Muscle layer of colon (tissue), 2 donors: ENCODE results near the gene ZNF213.
A peak's percentile ranks its signal among the peaks of the same experiment; 100 is the strongest.
"Not testable (repeated sequence)": the region's sequence is repeated elsewhere in the genome, so short reads cannot be mapped to it uniquely, and the experiment has no call there.

Experiments
- H3K27ac ChIP-seq: one replicate; pipeline ENCODE4 v1.7.0; 2013; ENCODE audit warnings: low read depth, mild to moderate bottlenecking, low read length, moderate library complexity
- H3K27me3 ChIP-seq, 2 donors: one replicate each; pipeline ENCODE4 v1.7.0; 2013; ENCODE audit warnings: low read length in 2 of 2, mild to moderate bottlenecking in 2 of 2; ENCODE audit not compliant: insufficient read depth in 2 of 2, control insufficient read depth in 1 of 2
- H3K36me3 ChIP-seq: one replicate; pipeline ENCODE4 v1.7.0; 2013; ENCODE audit warnings: mild to moderate bottlenecking, low read length; ENCODE audit not compliant: insufficient read depth
- H3K4me1 ChIP-seq: one replicate; pipeline ENCODE4 v1.7.0; 2013; ENCODE audit warnings: mild to moderate bottlenecking, low read length; ENCODE audit not compliant: insufficient read depth
- H3K4me3 ChIP-seq, 2 donors: one replicate each; pipeline ENCODE4 v1.7.0; 2013; ENCODE audit warnings: low read length in 2 of 2, low read depth in 1 of 2, mild to moderate bottlenecking in 1 of 2, moderate library complexity in 1 of 2
- H3K9ac ChIP-seq: one replicate; pipeline ENCODE4 v1.7.0; 2013; ENCODE audit warnings: low read length
- H3K9me3 ChIP-seq: one replicate; pipeline ENCODE4 v1.7.0; 2013; ENCODE audit warnings: mild to moderate bottlenecking, low read length
- donor health status: abdominal sarcoma.
- donor health status: Adenocarcinoma of cecum.

The ZNF213 gene

DNA sequence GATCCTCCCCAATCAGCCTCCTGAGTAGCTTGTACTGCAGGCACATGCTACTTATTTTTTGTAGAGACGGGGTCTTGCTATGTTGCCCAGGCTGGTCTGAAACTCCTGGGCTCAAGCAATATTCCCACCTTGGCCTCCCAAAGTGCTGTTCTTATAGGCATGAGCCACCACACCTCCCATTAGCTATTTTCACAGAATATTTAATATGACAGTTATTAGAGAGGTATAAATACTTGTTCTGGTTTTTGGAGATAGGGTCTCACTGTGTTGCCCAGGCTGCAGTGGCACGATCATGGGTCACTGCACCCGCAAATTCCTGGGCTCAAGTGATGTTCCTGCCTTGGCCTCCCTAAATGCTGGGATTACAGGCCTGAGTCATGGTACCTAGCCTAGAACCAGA, 21.1 kb downstream of the ZNF213 start:
- Histone ChIP-seq H3K4me3 (no peak overlapping the region), H3K27me3 (peaks cover 0 to 11% of the 10 kb centered on the region in 2 donors), H3K9me3 (no peaks in the 10 kb centered on the region), H3K27ac (no peak overlapping the region), H3K9ac (no peak overlapping the region), H3K4me1 (peaks cover 4% of the 10 kb centered on the region), H3K36me3 (no peaks in the 10 kb centered on the region)

DNA sequence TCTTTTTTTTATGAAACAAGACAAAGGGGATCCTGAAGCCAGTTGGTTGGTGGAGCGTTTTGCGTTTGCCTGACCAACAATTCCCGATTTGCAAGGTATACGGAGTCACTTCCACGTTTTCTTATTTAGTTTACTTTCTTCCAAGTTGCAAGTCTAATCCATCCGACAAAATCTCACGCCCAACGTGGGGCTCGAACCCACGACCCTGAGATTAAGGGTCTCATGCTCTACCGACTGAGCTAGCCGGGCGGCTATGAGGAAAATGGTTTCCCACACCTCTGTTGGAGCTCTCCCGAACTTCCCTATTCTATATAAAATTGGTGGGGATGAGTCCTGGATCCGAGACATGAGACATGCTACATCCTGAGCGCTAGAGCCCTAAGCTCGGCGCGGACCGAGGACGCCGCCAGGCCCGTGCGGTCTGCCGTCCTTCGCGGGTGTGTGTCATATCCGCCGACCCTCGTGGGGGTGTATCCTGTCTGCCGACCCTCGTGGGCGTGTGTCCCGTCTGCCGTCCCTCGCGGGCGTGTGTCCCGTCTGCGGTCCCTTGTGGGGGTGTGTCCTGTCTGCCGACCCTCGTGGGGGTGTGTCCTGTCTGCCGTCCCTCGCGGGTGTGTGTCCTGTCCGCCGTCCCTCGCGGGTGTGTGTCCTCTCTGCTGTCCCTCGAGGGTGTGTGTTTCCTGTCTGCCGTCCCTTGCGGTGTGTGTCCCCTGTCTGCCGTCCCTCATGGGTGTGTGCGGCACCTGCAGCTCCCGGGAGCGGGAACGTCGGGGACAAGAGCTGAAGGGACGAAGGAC, 22.6 kb downstream of the ZNF213 start:
- Histone ChIP-seq H3K4me1 (no peaks in the 10 kb centered on the region), H3K9me3 (no peaks in the 10 kb centered on the region), H3K27me3 (peaks cover 0 to 17% of the 10 kb centered on the region in 2 donors), H3K36me3 (no peaks in the 10 kb centered on the region), H3K9ac (peak overlapping the region; percentile 33), H3K4me3 (peak overlapping the region in 1 of 2 donors; percentile 87), H3K27ac (no peak overlapping the region)

DNA sequence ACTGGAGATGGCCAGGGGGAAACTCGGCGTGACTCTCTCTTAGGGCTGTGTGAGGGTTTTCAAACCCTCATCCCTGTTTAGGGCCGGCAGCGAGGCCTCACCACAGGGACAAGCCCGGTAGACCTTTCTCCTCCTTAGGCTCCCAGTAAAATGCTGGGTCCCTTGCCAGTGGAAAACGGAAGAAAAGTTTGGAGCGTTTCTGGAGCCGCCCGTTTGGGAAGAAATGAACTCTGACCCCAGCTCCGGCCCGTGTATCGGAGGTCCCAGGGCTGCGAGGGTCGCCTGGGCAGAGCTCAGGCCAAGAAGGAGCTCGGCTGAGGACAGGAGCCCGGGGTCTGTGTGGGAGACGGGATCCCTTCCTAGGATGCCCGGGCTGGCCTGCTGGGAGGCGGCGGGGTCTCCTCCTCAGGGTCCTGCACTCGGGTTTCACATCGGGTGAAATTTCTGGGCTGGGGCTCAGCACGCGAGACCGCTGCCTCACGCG, 23.2 kb downstream of the ZNF213 start:
- H3K9ac ChIP-seq, result peak overlapping the region; percentile 33
- H3K27ac ChIP-seq, result peak overlapping the region; percentile 21
- H3K4me1 ChIP-seq, result no peaks in the 10 kb centered on the region
- H3K4me3 ChIP-seq, result peak overlapping the region; percentile 59 to 87
- H3K36me3 ChIP-seq, result no peaks in the 10 kb centered on the region
- H3K27me3 ChIP-seq, result peaks cover 0 to 17% of the 10 kb centered on the region in 2 donors
- H3K9me3 ChIP-seq, result no peaks in the 10 kb centered on the region

DNA sequence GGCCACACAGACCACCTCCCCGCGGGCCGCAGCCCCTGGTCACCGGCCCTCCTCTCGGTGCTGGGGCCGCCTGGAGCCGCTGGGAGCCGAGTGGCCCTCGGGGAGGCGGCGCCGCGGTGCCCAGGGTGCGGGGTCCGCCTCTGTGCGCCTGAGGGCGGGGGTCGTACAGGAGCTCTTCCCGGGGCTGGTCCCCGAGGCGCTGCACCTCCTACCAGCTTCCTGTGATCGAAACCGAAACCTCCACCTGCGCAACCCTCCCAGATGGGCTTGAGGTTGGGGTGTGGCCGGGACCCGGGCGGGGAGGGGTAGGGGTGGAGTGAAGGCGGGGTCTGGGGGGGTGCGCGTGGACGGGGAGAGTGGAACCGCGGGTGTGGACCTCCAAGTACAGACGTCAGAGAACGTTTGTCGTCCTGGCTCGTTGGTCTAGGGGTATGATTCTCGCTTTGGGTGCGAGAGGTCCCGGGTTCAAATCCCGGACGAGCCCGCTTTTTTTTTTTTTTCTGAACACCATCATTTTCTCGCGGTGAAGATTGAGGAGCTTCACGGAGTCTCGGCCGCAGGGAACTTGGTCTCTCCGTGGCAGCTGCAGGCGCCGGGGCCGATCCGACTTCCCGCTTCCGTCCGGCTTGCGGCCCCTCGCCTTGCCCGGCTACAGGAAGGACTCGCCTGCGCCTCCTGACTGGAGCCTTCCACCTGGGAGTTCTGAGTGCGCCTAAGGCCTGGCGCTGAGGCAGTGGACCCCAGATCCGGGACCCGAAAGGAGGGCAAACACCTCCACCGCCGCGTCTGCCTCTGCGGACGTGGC, 23.9 kb downstream of the ZNF213 start:
- Histone ChIP-seq H3K27ac (peak overlapping the region; percentile 21), H3K4me3 (peak overlapping the region; percentile 59 to 87), H3K27me3 (peaks cover 0 to 17% of the 10 kb centered on the region in 2 donors), H3K9me3 (no peaks in the 10 kb centered on the region), H3K9ac (peak overlapping the region; percentile 33), H3K4me1 (no peaks in the 10 kb centered on the region), H3K36me3 (no peaks in the 10 kb centered on the region)

DNA sequence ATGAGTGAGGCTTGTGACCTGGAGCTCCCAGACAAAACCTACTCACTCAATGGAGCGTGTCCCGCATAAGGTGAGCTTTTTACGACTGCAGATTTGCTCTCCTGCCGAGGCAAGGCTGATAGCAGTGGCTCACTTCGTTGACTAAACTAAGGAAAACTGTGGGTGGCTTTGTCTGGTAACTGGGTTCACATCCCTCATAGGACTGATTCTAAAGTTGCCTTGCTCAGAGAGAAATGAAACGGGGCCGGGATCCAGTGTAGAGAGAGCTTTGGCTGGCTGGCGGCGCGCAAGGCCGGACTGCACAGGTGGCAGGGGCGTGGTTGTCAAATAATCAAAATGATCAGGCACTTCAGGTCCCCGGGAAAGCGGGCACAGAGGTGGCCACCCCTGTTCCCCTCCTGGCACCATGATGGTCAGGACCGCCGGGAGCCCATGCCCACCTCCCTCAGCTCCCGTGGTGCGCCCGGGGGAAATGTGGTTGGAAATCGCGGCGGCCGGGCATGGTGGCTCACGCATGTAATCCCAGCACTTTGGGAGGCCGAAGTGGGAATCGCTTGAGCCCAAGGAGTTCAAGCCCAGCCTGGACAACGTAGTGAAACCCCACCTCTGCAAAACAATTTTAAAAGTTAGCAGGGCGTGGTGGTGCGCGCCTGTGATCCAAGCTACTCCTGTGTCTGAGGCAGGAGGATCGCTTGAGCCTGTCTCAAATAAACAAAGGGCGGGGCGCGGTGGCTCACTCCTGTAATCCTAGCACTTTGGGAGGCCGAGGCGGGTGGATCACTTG, 26.6 kb downstream of the ZNF213 start:
- no peaks in the 10 kb centered on the region for H3K36me3 ChIP-seq
- H3K9me3 ChIP-seq, result no peaks in the 10 kb centered on the region
- no peaks in the 10 kb centered on the region for H3K4me1 ChIP-seq
- no peak overlapping the region for H3K27ac ChIP-seq
- H3K4me3 ChIP-seq, result no peak overlapping the region
- H3K9ac ChIP-seq, result no peak overlapping the region
- peaks cover 0 to 22% of the 10 kb centered on the region in 2 donors for H3K27me3 ChIP-seq

DNA sequence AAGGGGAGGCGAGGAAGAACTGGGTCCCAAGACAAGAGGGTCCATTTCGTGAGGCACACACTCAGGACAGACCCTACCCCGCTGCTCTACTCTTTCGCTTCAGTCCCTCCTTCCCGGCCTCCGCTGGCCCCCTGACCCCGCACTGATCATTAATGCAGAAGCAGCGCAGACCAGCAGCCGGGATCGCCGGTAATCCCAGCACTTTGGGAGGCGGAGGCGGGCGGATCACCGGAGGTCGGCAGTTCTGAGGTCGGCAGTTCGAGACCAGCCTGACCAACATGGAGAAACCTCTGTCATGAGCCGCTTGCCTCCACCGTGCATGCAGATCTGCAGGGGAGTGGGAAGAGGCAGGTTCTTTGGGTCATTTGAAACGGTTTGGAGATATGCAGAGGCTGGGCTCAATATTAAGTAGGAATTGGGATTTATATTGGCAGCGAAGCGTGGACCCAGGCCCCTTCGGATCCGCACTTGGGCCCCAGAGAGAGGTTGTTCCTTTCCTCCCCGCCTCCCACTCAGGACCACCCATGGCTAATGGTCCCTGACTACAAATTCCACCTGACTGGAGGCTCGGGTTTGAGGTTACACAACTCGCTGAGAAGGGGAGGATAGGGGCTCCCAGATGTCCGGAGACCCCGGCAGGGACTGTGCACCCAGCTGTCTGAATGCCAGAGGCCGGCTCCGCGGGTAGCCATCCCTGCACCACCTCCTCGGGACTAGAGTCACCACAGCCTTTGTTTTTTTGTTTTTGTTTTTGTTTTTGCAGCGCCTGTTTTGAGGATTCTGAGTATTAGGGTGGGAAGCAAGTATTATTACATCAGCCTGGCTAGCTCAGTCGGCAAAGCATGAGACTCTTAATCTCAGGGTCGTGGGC, 29.5 kb downstream of the ZNF213 start:
- H3K4me3 ChIP-seq, result no peak overlapping the region
- H3K9me3 ChIP-seq, result no peaks in the 10 kb centered on the region
- peaks cover 8 to 33% of the 10 kb centered on the region in 2 donors for H3K27me3 ChIP-seq
- H3K9ac ChIP-seq, result no peak overlapping the region
- no peaks in the 10 kb centered on the region for H3K36me3 ChIP-seq
- H3K27ac ChIP-seq, result no peak overlapping the region
- H3K4me1 ChIP-seq, result no peaks in the 10 kb centered on the region

DNA sequence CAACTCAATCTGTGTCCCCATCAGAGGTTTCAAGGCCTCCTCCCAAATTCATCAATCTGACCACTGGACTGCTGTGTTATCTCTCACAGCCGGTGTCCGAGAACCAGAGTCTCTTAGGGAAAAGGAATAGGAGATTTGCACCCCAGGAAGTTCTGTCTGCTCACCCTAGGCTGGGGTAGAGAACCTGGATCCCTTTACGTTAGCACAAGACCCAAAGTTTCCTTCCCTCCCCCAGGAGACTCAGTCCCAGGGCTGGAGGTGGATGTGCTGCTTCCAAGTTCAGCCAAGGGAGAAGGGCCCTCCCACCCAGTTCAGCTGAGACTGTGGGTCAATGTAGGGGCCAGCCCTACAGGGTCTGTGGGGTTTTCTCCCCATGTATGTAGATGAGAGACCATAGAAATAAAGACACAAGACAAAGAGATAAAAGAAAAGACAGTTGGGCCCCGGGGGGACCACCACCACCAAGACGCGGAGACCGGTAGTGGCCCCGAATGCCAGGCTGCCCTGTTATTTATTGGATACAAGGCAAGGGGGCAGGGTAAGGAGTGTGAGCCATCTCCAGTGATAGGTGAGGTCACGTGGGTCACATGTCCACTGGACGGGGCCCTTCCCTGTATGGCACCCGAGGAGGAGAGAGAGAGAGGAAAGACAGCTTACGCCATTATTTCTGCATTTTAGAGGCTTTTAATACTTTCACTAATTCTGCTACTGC, 30.4 kb downstream of the ZNF213 start:
- no peaks in the 10 kb centered on the region for H3K9me3 ChIP-seq
- H3K36me3 ChIP-seq, result no peaks in the 10 kb centered on the region
- H3K27ac ChIP-seq, result no peak overlapping the region
- H3K4me1 ChIP-seq, result peaks cover under 1% of the 10 kb centered on the region
- peak overlapping the region in 1 of 2 donors; percentile 45 for H3K4me3 ChIP-seq
- H3K9ac ChIP-seq, result no peak overlapping the region
- H3K27me3 ChIP-seq, result peaks cover 15 to 36% of the 10 kb centered on the region in 2 donors

DNA sequence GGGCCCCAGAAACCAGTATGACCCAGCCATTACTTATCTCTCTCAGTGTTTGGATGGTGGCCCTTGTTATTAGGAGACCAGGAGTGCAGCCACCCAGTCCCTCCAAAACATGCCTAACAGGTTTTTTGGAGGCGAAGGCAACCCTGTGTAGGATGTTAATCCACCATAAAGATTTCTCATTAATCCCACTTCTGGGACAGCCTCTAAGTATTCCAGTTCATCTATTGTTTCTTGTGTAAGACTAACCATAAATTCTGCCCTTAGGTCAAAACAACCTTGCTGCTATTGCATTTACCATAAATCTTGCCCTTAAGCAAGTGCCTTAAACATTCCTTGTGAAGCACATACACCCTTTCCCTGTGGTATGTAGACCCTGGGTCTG, 31.7 kb downstream of the ZNF213 start:
- no peaks in the 10 kb centered on the region for H3K36me3 ChIP-seq
- no peak overlapping the region for H3K9ac ChIP-seq
- H3K4me3 ChIP-seq, result no peak overlapping the region
- H3K4me1 ChIP-seq, result peaks cover 12% of the 10 kb centered on the region
- no peak overlapping the region for H3K27ac ChIP-seq
- H3K27me3 ChIP-seq, result peaks cover 27 to 43% of the 10 kb centered on the region in 2 donors
- H3K9me3 ChIP-seq, result no peaks in the 10 kb centered on the region

DNA sequence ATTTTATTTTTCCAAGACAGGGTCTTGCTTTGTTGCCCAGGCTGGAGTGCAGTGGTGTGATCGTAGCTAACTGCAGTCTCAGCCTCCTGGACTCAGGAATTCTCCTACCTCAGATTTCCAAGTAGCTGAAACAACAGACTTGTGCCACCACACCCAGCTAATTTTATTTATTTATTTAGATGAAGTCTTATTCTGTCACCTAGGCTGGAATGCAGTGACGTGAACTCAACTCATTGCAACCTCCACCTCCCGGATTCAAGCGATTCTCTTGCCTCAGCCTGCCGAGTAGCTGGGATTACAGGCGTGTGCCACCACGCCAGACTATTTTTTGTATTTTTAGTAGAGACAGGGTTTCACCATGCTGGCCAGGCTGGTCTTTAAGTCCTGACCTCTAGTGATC, 33.9 kb downstream of the ZNF213 start:
- H3K9ac ChIP-seq, H3K4me3 ChIP-seq, H3K27ac ChIP-seq, H3K9me3 ChIP-seq, H3K36me3 ChIP-seq: not testable (repeated sequence)
- peaks cover 13% of the 10 kb centered on the region for H3K4me1 ChIP-seq
- H3K27me3 ChIP-seq, result peaks cover 42 to 62% of the 10 kb centered on the region in 2 donors
